CD4-positive, CD25-positive, alpha-beta regulatory T cell (primary cell): ENCODE results near the gene LCN6. TPM values are rescaled to one million over a fixed set of nuclear protein-coding genes. Genes with fewer than 3 reads are reported as not detected.
A peak's percentile ranks its signal among the peaks of the same experiment; 100 is the strongest.

Source experiments
- ATAC-seq, 2 donors: fragments of 150-1000 bp; cut with Tn5 transposase; one replicate each; pipeline ENCODE4 v1.10.0; 2021; ENCODE audit warnings: low read depth in 2 of 2, moderate number of reproducible peaks in 2 of 2, moderate library complexity in 1 of 2
- DNase-seq, 3 donors: peaks; one replicate each; pipeline versions ENCODE4 v3.0.0 to v3.0.0-alpha.2; 2012 to 2022; ENCODE audit warnings: mixed read lengths in 1 of 3
- H3K27ac ChIP-seq: one replicate; pipeline ENCODE4 v1.7.0; 2013; ENCODE audit warnings: mild to moderate bottlenecking, low read length; ENCODE audit not compliant: insufficient read depth, poor library complexity, severe bottlenecking
- H3K27me3 ChIP-seq: one replicate; pipeline ENCODE4 v1.7.0; 2013; ENCODE audit warnings: low read length; ENCODE audit not compliant: control insufficient read depth, insufficient read depth
- H3K36me3 ChIP-seq: one replicate; pipeline ENCODE4 v1.7.0; 2013; ENCODE audit warnings: mild to moderate bottlenecking, low read length, moderate library complexity; ENCODE audit not compliant: control insufficient read depth, insufficient read depth
- H3K4me1 ChIP-seq: 2 replicates; pipeline ENCODE4 v1.7.0; 2013; ENCODE audit warnings: mild to moderate bottlenecking, low read length; ENCODE audit not compliant: insufficient read depth, control insufficient read depth, poor library complexity, severe bottlenecking
- H3K4me3 ChIP-seq: one replicate; pipeline ENCODE4 v1.7.0; 2013; ENCODE audit warnings: low read depth, mild to moderate bottlenecking, low read length, moderate library complexity
- H3K9me3 ChIP-seq, 2 experiments: 1 replicate in 1 of 2; 2 replicates in 1 of 2; pipeline ENCODE4 v1.7.0; 2013; ENCODE audit warnings: low read length in 2 of 2, mild to moderate bottlenecking in 1 of 2, moderate library complexity in 1 of 2; ENCODE audit not compliant: control insufficient read depth in 2 of 2
- H3K27ac Mint-ChIP-seq, 3 donors: one replicate each; pipeline ENCODE4 v1.8.0; 2020 to 2022; ENCODE audit warnings: mild to moderate bottlenecking in 3 of 3, mixed read lengths in 3 of 3, moderate library complexity in 2 of 3
- H3K27me3 Mint-ChIP-seq: one replicate; pipeline ENCODE4 v1.8.0; 2022; ENCODE audit warnings: mild to moderate bottlenecking, mixed read lengths
- H3K36me3 Mint-ChIP-seq: one replicate; pipeline ENCODE4 v1.8.0; 2020; ENCODE audit warnings: mixed read lengths
- H3K4me1 Mint-ChIP-seq, 4 donors: one replicate each; pipeline ENCODE4 v1.8.0; 2020 to 2022; ENCODE audit warnings: mixed read lengths in 4 of 4, mild to moderate bottlenecking in 1 of 4
- H3K4me3 Mint-ChIP-seq, 4 donors: one replicate each; pipeline ENCODE4 v1.8.0; 2020 to 2022; ENCODE audit warnings: mild to moderate bottlenecking in 4 of 4, mixed read lengths in 4 of 4, moderate library complexity in 3 of 4
- H3K9me3 Mint-ChIP-seq, 7 donors: one replicate each; pipeline ENCODE4 v1.8.0; 2020 to 2022; ENCODE audit warnings: mixed read lengths in 7 of 7, mild to moderate bottlenecking in 3 of 7, moderate library complexity in 2 of 7
- polyA plus RNA-seq, 4 donors: library from polyadenylated mRNA; unstranded; fragments of 300-500 nt; fragmentation: Illumina TruSeq; gene quantifications; one replicate each; pipeline ENCODE4 v1.2.3, GENCODE V29; 2021
- total RNA-seq: library from RNA; stranded (reverse); gene quantifications from one replicate; pipeline ENCODE4 v1.2.3, GENCODE V29; 2022

The LCN6 gene
- total and polyA plus RNA-seq, 5 donors from 2014 or later, result not detected

DNA sequence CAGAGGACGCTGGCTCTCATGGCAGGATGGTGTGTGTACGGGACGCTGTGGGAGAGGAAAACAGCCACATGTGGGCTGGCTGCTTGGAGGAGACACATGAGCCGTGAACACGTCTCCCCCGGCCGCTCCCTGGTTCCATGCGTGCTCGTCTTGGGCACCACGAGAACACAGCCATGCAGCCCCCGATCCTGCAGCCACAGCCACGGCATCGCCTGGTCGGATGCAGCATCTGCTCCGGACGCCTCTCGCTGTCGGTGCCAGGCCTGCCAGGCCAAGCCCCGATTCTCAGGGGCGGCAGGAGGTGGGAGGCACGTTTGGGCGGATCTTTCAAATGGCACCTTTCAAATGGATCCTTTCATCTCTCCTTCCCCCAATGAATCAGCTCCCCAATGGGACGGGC lies 8.8 kb downstream of the LCN6 start:
- Mint-ChIP-seq H3K9me3 (peaks cover 0 to 2% (median 0%) of the 10 kb centered on the region in 7 donors), H3K4me1 (peaks cover 0 to 11% (median 0%) of the 10 kb centered on the region in 4 donors), H3K27ac (no peak overlapping the region), H3K36me3 (no peaks in the 10 kb centered on the region), H3K4me3 (no peak overlapping the region), H3K27me3 (peaks cover 5% of the 10 kb centered on the region)
- DNase-seq (no peak), ATAC-seq (no peak)
- Histone ChIP-seq H3K9me3 (no peaks in the 10 kb centered on the region), H3K27me3 (no peaks in the 10 kb centered on the region), H3K4me1 (peaks cover 17% of the 10 kb centered on the region), H3K4me3 (no peak overlapping the region), H3K27ac (no peak overlapping the region), H3K36me3 (no peaks in the 10 kb centered on the region)

GRCh38 chr9:136738960-136739359 lies 9.4 kb downstream of the LCN6 start:
- Mint-ChIP-seq H3K4me3 (no peak overlapping the region), H3K4me1 (peaks cover 0 to 11% (median 0%) of the 10 kb centered on the region in 4 donors)
- no peaks in the 10 kb centered on the region for H3K36me3 ChIP-seq

GRCh38 chr9:136735812-136736480 lies 12.4 kb downstream of the LCN6 start:
- peaks cover 5% of the 10 kb centered on the region for H3K27me3 Mint-ChIP-seq
- no peak overlapping the region for H3K27ac ChIP-seq
- H3K4me3 Mint-ChIP-seq, result no peak overlapping the region
- no peak overlapping the region for H3K27ac Mint-ChIP-seq
- no peaks in the 10 kb centered on the region for H3K9me3 ChIP-seq
- H3K9me3 Mint-ChIP-seq, result peaks cover 0 to 2% (median 0%) of the 10 kb centered on the region in 7 donors
- ATAC-seq (no peak), DNase-seq (no peak)
- no peak overlapping the region for H3K4me3 ChIP-seq
- H3K4me1 ChIP-seq, result no peaks in the 10 kb centered on the region
- H3K36me3 Mint-ChIP-seq, result no peaks in the 10 kb centered on the region
- H3K27me3 ChIP-seq, result no peaks in the 10 kb centered on the region
- H3K4me1 Mint-ChIP-seq, result peaks cover 0 to 3% (median 0%) of the 10 kb centered on the region in 4 donors
- no peaks in the 10 kb centered on the region for H3K36me3 ChIP-seq

More at GRCh38 chr9:136738960-136739359, 9.4 kb downstream of the LCN6 start:
- Histone ChIP-seq H3K4me3 (no peak overlapping the region), H3K27me3 (no peaks in the 10 kb centered on the region), H3K9me3 (no peaks in the 10 kb centered on the region), H3K4me1 (peaks cover 17% of the 10 kb centered on the region), H3K27ac (no peak overlapping the region)
- no peak for DNase-seq
- Mint-ChIP-seq H3K9me3 (peaks cover 0 to 2% (median 0%) of the 10 kb centered on the region in 7 donors), H3K36me3 (no peaks in the 10 kb centered on the region), H3K27ac (no peak overlapping the region), H3K27me3 (peaks cover 5% of the 10 kb centered on the region)
- ATAC-seq, result no peak

DNA sequence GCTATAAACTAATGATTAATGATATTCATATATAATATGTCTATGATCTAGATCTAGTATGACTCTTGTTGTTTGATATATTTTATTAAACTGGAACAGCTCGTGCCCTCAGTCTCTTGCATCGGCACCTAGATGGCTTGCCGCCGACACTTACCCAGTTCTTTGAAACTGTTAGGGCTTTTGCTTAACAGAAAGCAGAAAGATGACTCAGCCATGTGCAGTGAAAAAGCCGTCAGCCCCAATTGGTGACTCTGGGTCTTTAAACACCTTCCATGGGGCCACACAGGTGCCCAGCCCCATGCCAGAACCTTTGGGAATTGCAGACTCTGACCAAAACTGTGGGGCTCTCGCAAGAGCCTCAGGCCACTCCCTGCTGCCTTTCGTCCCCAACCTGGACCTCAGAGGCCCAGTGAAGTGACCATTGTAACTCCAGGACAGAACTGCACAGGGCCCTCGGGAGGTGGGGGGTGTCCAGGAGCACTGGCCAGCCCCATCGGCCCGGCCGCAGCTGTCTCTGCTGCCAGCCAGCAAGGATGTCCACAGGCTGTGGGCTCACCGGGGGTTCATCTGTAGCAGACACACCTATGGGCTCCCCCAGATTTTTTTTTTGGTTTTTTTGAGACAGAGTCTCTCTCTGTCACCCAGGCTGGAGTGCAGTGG lies 13.4 kb downstream of the LCN6 start:
- H3K27me3 Mint-ChIP-seq, result peaks cover 5% of the 10 kb centered on the region
- no peaks in the 10 kb centered on the region for H3K36me3 Mint-ChIP-seq
- no peaks in the 10 kb centered on the region for H3K4me1 ChIP-seq
- no peaks in the 10 kb centered on the region for H3K27me3 ChIP-seq
- H3K9me3 ChIP-seq, result no peaks in the 10 kb centered on the region
- H3K27ac Mint-ChIP-seq, result no peak overlapping the region
- no peaks in the 10 kb centered on the region for H3K36me3 ChIP-seq
- peaks cover 0 to 3% (median 0%) of the 10 kb centered on the region in 4 donors for H3K4me1 Mint-ChIP-seq
- H3K27ac ChIP-seq, result no peak overlapping the region
- no peak overlapping the region for H3K4me3 ChIP-seq
- peaks cover 0 to 2% (median 0%) of the 10 kb centered on the region in 7 donors for H3K9me3 Mint-ChIP-seq
- no peak for ATAC-seq
- DNase-seq, result peak in 1 of 3 donors; percentile 24
- H3K4me3 Mint-ChIP-seq, result peak overlapping the region in 1 of 4 donors; percentile 1

DNA sequence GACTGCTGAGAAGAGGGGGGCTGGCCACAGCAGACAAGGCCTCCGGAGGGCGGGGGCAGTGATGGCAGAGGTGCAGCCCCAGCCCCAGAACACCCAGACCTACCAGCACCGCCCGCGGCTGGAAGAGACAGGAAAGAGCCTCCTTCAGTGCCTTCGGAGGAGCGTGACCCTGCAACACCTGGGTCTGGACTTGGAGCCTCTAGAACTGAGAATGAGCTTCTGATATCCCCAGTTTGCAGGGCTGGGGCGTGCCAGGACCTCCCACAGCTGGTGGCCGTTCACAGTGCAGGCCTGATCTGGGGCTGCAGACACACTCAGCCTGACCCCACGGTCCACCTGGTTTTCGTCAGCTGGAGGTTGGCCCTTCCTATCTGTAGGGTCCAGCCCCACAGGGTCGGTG lies 14.7 kb downstream of the LCN6 start:
- Mint-ChIP-seq H3K27me3 (peaks cover 5% of the 10 kb centered on the region), H3K4me1 (peaks cover 0 to 8% (median 0%) of the 10 kb centered on the region in 4 donors), H3K4me3 (peak overlapping the region in 2 of 4 donors; percentile 1 to 27), H3K36me3 (no peaks in the 10 kb centered on the region), H3K27ac (no peak overlapping the region), H3K9me3 (peaks cover 0 to 1% (median 0%) of the 10 kb centered on the region in 7 donors)
- Histone ChIP-seq H3K9me3 (no peaks in the 10 kb centered on the region), H3K4me3 (no peak overlapping the region), H3K27ac (no peak overlapping the region), H3K36me3 (no peaks in the 10 kb centered on the region), H3K27me3 (no peaks in the 10 kb centered on the region), H3K4me1 (peaks cover 4% of the 10 kb centered on the region)
- ATAC-seq (no peak), DNase-seq (no peak)

GRCh38 chr9:136732444-136733178 lies 15.7 kb downstream of the LCN6 start:
- H3K27ac Mint-ChIP-seq, result peak overlapping the region in 1 of 3 donors; percentile 25

GRCh38 chr9:136729926-136730325 lies 18.4 kb downstream of the LCN6 start:
- DNase-seq, result no peak
- no peak for ATAC-seq
- Histone ChIP-seq H3K36me3 (peaks cover 14% of the 10 kb centered on the region), H3K4me3 (no peak overlapping the region), H3K27me3 (no peaks in the 10 kb centered on the region), H3K4me1 (peaks cover 35% of the 10 kb centered on the region), H3K27ac (no peak overlapping the region), H3K9me3 (no peaks in the 10 kb centered on the region)
- H3K27ac Mint-ChIP-seq, result no peak overlapping the region
- H3K4me1 Mint-ChIP-seq, result peaks cover 6 to 28% (median 8%) of the 10 kb centered on the region in 4 donors
- peak overlapping the region; percentile 24 to 89 (median 68) for H3K4me3 Mint-ChIP-seq
- peaks cover 0 to 3% (median 0%) of the 10 kb centered on the region in 7 donors for H3K9me3 Mint-ChIP-seq
- H3K27me3 Mint-ChIP-seq, result peaks cover 9% of the 10 kb centered on the region
- peaks cover 13% of the 10 kb centered on the region for H3K36me3 Mint-ChIP-seq

More at GRCh38 chr9:136732444-136733178, 15.7 kb downstream of the LCN6 start:
- H3K4me3 Mint-ChIP-seq, result no peak overlapping the region
- Histone ChIP-seq H3K27ac (no peak overlapping the region), H3K4me1 (peaks cover 10% of the 10 kb centered on the region), H3K36me3 (no peaks in the 10 kb centered on the region), H3K27me3 (no peaks in the 10 kb centered on the region), H3K9me3 (no peaks in the 10 kb centered on the region), H3K4me3 (no peak overlapping the region)
- no peak for ATAC-seq
- H3K36me3 Mint-ChIP-seq, result no peaks in the 10 kb centered on the region
- DNase-seq, result no peak
- no peaks in the 10 kb centered on the region for H3K9me3 Mint-ChIP-seq
- peaks cover 0 to 6% (median 0%) of the 10 kb centered on the region in 4 donors for H3K4me1 Mint-ChIP-seq
- H3K27me3 Mint-ChIP-seq, result peaks cover 6% of the 10 kb centered on the region
